Sigmoid colon (tissue), 7 donors: ENCODE measurements around the gene KCNK13. TPM values are rescaled to one million over a fixed set of nuclear protein-coding genes. Genes with fewer than 3 reads are reported as not detected.

Experiments
- DNase-seq: peaks from one replicate; pipeline ENCODE4 v3.0.0-alpha.2; 2019
- H3K27ac ChIP-seq, 4 donors: fragments of 200-600 bp; sonication (generic); one replicate each; pipeline ENCODE4 v1.5.1; 2016 to 2019; ENCODE audit warnings: mild to moderate bottlenecking in 1 of 4
- H3K27me3 ChIP-seq, 3 donors: fragments of 200-600 bp; sonication (generic); one replicate each; pipeline ENCODE4 v1.5.1; 2019; ENCODE audit warnings: mild to moderate bottlenecking in 1 of 3
- H3K36me3 ChIP-seq, 4 donors: fragments of 200-600 bp; sonication (generic); one replicate each; pipeline ENCODE4 v1.5.1; 2016 to 2019
- H3K4me1 ChIP-seq, 4 donors: fragments of 200-600 bp; sonication (generic); one replicate each; pipeline ENCODE4 v1.5.1; 2017 to 2019
- H3K4me3 ChIP-seq, 4 donors: fragments of 200-600 bp; sonication (generic); one replicate each; pipeline ENCODE4 v1.5.1; 2017 to 2019; ENCODE audit warnings: mild to moderate bottlenecking in 2 of 4, moderate library complexity in 1 of 4
- H3K9me3 ChIP-seq, 4 donors: fragments of 200-600 bp in 3 of 4; sonication (generic) in 3 of 4; one replicate each; pipeline versions ENCODE4 v1.5.1 to v1.6.1; 2013 to 2019
- CTCF ChIP-seq, 4 experiments: fragments of 450-650 bp in 3 of 4; fragments of 200-600 bp in 1 of 4; IDR thresholded peaks; one replicate each; pipeline ENCODE4 v1.5.1; 2016 to 2019; ENCODE audit warnings: antibody characterized with exemption in 4 of 4, mild to moderate bottlenecking in 3 of 4, moderate library complexity in 2 of 4
- EP300 ChIP-seq, 4 donors: sonication (generic); formaldehyde crosslinking; IDR thresholded peaks; one replicate each; pipeline ENCODE4 v1.6.1; 2017; ENCODE audit warnings: antibody characterized with exemption in 4 of 4
- POLR2A ChIP-seq, 2 donors: fragments of 450-650 bp; IDR thresholded peaks; one replicate each; pipeline ENCODE4 v1.6.1; 2016; ENCODE audit warnings: antibody characterized with exemption in 2 of 2, mild to moderate bottlenecking in 2 of 2, moderate library complexity in 2 of 2
- POLR2AphosphoS5 ChIP-seq, 4 donors: sonication (generic); formaldehyde crosslinking; IDR thresholded peaks; one replicate each; pipeline ENCODE4 v1.6.1; 2017; ENCODE audit warnings: antibody characterized with exemption in 4 of 4
- WGBS, 2 donors: extraction: QIAGEN DNeasy Blood & Tissue Kit; methylation state at CpG; one replicate each; pipeline ENCODE4 v1.1.7; 2013; 5-methylcytosine and 5-hydroxymethylcytosine counted together
- intact Hi-C: fragments of 100-400 bp; cut with DNase I; formaldehyde crosslinking; loops from one replicate; pipeline ENCODE4 v1.15.1; 2023
- polyA plus RNA-seq, 3 donors: library from polyadenylated mRNA; stranded (reverse); fragments of 200-250 nt; gene quantifications; one replicate each; pipeline ENCODE4 v1.2.3, GENCODE V29; 2013
- total RNA-seq, 4 donors: library from RNA; depleted of rRNA; stranded (reverse); fragments of >200 nt; gene quantifications; one replicate each; pipeline ENCODE4 v1.1.0, GENCODE V29; 2016
- donor health status: healthy with polysubstance abuse.
- donor health status: Bipolar disorder and iron deficiency.
- donor health status: healthy.

The KCNK13 gene
- total and polyA plus RNA-seq, 7 donors: 0.51 to 1.4 (median 0.95) TPM; not detected in 2

- H3K27ac ChIP-seq: no peak overlapping the region
- TF ChIP-seq CTCF (IDR thresholded peaks at IDR 0.05): no peak
- no peak for TF ChIP-seq POLR2AphosphoS5 (IDR thresholded peaks at IDR 0.05)
- TF ChIP-seq POLR2A (IDR thresholded peaks at IDR 0.05): no peak
- TF ChIP-seq EP300 (IDR thresholded peaks at IDR 0.05): no peak
- H3K9me3 ChIP-seq: no peaks in the 10 kb centered on the region
- intact Hi-C loops: no loop called here
- H3K27me3 ChIP-seq: peaks cover 0 to 4% (median 0%) of the 10 kb centered on the region in 3 donors
- H3K4me1 ChIP-seq: no peaks in the 10 kb centered on the region
- DNase-seq: no peak
- no peak overlapping the region for H3K4me3 ChIP-seq
- WGBS, 2 donors: 67 to 86% methylated on average over 5 of the region's 5 CpGs
- H3K36me3 ChIP-seq: no peaks in the 10 kb centered on the region
Measured at GRCh38 chr14:90114554-90114953, 52.8 kb downstream of the KCNK13 start.

GRCh38 chr14:90115780-90116179 is 54.0 kb downstream of the KCNK13 start:
- DNase-seq: no peak
- intact Hi-C loops: no loop called here
- Histone ChIP-seq H3K36me3 (no peaks in the 10 kb centered on the region), H3K27me3 (peaks cover 0 to 4% (median 0%) of the 10 kb centered on the region in 3 donors), H3K4me1 (no peaks in the 10 kb centered on the region), H3K9me3 (no peaks in the 10 kb centered on the region), H3K4me3 (no peak overlapping the region), H3K27ac (no peak overlapping the region)
- 0% methylated on average over 1 of the region's 1 CpG for WGBS, 2 donors
- no peak for TF ChIP-seq POLR2AphosphoS5 (IDR thresholded peaks at IDR 0.05)
- TF ChIP-seq CTCF (IDR thresholded peaks at IDR 0.05): no peak
- no peak for TF ChIP-seq EP300 (IDR thresholded peaks at IDR 0.05)
- TF ChIP-seq POLR2A (IDR thresholded peaks at IDR 0.05): no peak

- Histone ChIP-seq H3K9me3 (no peaks in the 10 kb centered on the region), H3K4me1 (no peaks in the 10 kb centered on the region), H3K4me3 (no peak overlapping the region), H3K36me3 (no peaks in the 10 kb centered on the region), H3K27me3 (peaks cover 0 to 4% (median 0%) of the 10 kb centered on the region in 3 donors), H3K27ac (no peak overlapping the region)
- TF ChIP-seq POLR2A (IDR thresholded peaks at IDR 0.05) (no peak), CTCF (IDR thresholded peaks at IDR 0.05) (no peak), POLR2AphosphoS5 (IDR thresholded peaks at IDR 0.05) (no peak), EP300 (IDR thresholded peaks at IDR 0.05) (no peak)
- DNase-seq: no peak
- 79 to 82% methylated on average over 8 of the region's 8 CpGs for WGBS, 2 donors
- intact Hi-C loops: no loop called here
Measured at GRCh38 chr14:90116444-90116843, 54.6 kb downstream of the KCNK13 start.

GRCh38 chr14:90118027-90118426 is 56.2 kb downstream of the KCNK13 start:
- DNase-seq: no peak
- Histone ChIP-seq H3K4me1 (no peaks in the 10 kb centered on the region), H3K27me3 (no peaks in the 10 kb centered on the region), H3K36me3 (no peaks in the 10 kb centered on the region), H3K9me3 (no peaks in the 10 kb centered on the region), H3K27ac (no peak overlapping the region), H3K4me3 (no peak overlapping the region)
- intact Hi-C loops: no loop called here
- no peak for TF ChIP-seq POLR2AphosphoS5 (IDR thresholded peaks at IDR 0.05)
- TF ChIP-seq EP300 (IDR thresholded peaks at IDR 0.05): no peak
- TF ChIP-seq POLR2A (IDR thresholded peaks at IDR 0.05): no peak
- no peak for TF ChIP-seq CTCF (IDR thresholded peaks at IDR 0.05)
- WGBS, 2 donors: 47 to 64% methylated on average over 3 of the region's 3 CpGs

- Histone ChIP-seq H3K36me3 (no peaks in the 10 kb centered on the region), H3K9me3 (no peaks in the 10 kb centered on the region), H3K27me3 (peaks cover 0 to 8% (median 0%) of the 10 kb centered on the region in 3 donors), H3K27ac (no peak overlapping the region), H3K4me1 (no peaks in the 10 kb centered on the region), H3K4me3 (no peak overlapping the region)
- TF ChIP-seq EP300 (IDR thresholded peaks at IDR 0.05) (no peak), POLR2AphosphoS5 (IDR thresholded peaks at IDR 0.05) (no peak), CTCF (IDR thresholded peaks at IDR 0.05) (no peak), POLR2A (IDR thresholded peaks at IDR 0.05) (no peak)
- intact Hi-C loops: no loop called here
- 93 to 94% methylated on average over 15 of the region's 15 CpGs for WGBS, 2 donors
- DNase-seq: no peak
Measured at GRCh38 chr14:90126260-90126659, 64.5 kb downstream of the KCNK13 start.
